GM18870 (cell line): Measurements from ENCODE around the gene ANTKMT.

Source experiments
- ATAC-seq: cut with Tn5 transposase; IDR thresholded peaks from one replicate; pipeline ENCODE4 v1.9.1; 2021; ENCODE audit warnings: moderate library complexity; ENCODE audit not compliant: unreplicated experiment

Gene ANTKMT

DNA sequence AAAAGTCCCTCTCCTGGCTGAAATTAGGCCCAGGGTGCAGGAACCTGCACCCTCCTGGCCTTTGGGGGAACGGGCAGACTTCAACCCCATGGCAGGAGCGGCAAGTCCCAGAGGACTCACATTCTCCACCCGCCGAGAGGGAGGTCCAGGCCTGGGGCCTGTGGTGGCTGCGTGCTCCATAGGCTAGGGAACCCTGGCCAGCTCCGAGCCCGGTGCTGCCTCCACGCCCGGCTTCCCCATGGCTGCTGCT lies 5.2 kb downstream of the ANTKMT start:
- no peak for ATAC-seq

DNA sequence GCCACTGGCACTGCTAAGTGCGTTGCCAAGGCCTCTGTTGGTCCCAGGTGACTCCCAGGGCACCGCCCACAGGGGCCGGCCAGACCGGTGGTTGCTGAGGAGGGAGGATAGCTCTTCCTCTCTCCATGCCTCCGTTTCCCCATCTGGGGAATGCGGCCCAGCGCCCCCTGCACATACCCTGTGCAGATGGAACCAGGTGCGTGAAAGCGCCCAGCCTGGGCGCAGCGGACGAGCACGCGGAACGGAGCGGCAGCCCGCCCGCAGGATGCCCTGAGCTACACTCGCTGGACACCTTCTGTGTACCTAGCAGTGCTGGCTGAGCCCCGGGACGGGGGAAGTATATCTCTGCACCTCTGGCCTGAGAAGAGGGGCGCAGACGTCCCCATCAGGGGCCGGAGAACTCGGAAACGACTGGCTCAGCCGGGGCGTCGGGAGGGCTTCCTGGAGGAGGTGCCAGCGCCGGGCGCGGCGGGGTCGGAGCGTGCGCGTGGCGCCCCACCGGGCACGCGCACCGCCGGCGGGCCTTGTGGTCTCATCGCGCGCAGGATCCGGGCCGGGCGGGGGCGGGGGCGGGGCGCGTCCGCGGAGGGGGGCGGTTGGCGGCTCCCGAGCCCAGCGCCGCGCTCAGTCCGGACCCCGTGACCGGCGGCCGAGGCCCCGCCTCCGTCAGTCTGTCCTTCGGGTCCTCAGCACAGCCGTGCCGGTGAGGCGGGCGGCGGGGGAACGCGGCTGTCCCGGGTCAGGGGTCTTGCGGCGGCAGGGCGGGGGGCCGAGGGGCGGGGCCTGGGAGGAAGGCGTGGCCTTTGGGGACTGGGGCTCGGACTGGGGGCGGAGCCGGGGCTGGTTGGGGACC lies 5.7 kb downstream of the ANTKMT start, which contains the start of the genes CCDC78 and HAGHL:
Gene CCDC78, minus strand, starts transcription at position 6 of the 853 bp plus-strand sequence. CDS start 76 bp downstream, outside the sequence.
Gene HAGHL, plus strand, starts transcription at position 669 of the 853 bp plus-strand sequence. CDS start 404 bp downstream, outside the sequence.
- no peak for ATAC-seq

DNA sequence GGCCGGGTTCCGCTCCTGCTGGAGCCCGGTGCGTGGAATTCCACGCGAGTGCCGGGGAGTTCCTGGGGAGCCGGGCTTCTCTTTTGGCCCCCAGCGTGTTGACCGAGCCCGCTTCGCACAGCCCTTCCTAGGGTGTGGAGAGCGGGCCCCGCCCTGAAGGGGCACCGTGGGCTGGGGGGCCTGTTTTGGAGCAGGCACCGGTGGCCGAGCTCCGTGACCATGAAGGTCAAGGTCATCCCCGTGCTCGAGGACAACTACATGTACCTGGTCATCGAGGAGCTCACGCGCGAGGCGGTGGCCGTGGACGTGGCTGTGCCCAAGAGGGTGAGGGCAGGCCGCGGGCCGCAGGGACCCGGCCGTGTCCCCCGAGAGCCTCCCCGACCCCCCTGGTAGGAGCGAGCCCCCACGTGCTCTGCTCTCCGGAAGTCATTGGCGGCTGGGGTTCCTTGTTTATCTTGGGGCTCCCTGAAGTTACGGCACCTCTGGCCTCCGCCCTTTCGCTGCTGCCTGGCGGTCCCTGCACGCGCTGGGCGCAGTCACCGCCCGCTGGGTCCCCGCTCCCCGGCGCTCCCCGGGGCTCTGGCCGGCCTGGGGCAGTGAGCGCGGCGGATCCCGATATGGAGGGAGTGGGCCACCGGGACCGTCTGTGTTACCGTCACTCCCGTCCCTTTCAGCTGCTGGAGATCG lies 6.5 kb downstream of the ANTKMT start:
- no peak for ATAC-seq

DNA sequence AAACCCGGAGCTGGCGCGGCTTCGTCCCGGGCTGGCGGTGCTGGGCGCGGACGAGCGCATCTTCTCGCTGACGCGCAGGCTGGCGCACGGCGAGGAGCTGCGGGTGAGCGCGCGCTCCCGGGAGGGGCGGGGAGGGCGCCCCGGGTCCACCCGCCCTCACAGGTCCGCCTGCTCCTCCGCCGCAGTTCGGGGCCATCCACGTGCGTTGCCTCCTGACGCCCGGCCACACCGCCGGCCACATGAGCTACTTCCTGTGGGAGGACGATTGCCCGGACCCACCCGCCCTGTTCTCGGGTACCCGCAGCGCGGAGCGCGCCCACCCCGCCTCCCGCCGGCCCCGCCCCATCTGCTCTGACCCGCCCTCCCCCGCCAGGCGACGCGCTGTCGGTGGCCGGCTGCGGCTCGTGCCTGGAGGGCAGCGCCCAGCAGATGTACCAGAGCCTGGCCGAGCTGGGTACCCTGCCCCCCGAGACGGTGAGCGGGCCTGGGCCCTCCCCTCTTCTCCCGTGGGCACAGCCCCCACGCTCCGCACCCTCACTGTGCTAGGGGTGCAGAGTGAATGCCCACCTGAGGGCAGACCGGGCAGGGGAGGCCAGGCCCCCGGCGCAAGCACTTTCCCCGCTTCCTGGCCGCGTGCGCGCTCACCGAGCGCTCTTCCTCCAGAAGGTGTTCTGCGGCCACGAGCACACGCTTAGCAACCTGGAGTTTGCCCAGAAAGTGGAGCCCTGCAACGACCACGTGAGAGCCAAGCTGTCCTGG lies 7.4 kb downstream of the ANTKMT start:
- ATAC-seq, result no peak

DNA sequence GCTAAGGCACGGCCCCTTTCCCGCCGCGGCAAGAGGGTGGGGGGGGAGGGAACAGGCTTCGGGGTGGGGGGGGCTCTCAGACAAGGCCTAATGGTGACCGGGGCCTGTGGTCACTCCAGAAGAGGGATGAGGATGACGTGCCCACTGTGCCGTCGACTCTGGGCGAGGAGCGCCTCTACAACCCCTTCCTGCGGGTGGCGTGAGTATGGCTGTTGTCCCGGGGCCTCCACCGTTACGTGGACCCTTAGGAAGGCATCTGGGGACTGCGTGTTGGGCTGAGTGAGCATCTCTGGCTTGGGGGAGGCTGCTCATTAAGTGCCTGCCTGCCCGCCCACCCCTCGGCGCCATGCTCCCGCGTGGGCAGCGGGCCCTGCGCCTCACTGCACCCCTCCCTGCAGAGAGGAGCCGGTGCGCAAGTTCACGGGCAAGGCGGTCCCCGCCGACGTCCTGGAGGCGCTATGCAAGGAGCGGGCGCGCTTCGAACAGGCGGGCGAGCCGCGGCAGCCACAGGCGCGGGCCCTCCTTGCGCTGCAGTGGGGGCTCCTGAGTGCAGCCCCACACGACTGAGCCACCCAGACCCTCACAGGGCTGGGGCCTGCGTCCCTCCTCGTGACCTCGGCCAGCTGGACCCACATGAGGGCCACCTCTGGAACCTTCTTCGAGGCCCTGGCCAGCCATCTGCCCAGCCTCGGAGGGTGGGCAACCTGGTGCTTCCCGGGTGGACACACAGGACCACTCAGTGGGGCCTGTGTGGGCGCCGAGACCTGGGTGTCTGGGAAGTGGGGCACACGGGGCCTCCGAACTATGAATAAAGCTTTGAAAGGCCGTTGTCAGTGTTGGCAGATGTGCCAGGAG lies 8.2 kb downstream of the ANTKMT start:
- ATAC-seq, result no peak

DNA sequence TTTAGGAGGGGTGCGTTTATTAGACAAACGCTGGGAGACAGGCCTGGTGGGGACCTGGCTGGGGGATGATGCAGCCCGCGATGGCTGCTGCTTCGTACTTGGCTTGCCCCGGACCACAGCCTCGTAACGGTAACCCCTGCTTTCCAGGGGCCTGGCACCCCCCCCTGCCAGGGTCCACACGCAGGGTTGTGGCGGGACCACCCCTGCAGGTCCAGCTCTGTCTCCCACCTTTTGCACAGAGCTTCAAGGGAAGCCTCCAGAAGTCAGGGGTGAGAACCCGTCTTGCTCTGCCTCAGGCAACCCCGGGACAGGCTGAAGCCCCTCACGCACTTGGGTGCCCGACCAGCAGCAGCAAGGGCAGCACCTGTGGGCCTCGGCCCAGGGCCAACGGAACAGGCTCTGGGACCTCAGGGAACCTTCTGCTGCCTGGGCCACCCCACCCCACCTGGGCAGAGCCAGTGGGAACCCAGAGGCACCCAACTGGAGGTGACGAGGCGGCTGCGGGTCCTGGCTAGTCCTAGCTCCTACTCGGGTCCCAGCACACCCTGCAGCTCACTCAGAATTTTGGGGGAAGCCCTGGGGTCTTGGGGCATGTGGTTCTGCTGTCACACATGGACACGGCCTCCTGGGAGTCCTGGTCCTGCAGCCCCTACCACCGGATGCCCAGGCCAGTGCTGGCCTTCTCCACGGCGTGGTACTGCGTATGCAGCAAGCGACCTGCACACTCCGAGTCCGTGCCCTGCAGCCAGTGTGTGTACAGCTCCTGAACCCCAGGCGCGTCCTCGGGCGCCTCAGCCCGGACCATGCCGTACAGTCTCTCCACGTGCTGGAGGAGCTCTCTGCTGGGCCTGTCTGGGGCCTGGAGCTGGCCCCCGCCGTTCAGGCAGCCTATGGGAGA lies 9.1 kb downstream of the ANTKMT start:
- ATAC-seq, result no peak

DNA sequence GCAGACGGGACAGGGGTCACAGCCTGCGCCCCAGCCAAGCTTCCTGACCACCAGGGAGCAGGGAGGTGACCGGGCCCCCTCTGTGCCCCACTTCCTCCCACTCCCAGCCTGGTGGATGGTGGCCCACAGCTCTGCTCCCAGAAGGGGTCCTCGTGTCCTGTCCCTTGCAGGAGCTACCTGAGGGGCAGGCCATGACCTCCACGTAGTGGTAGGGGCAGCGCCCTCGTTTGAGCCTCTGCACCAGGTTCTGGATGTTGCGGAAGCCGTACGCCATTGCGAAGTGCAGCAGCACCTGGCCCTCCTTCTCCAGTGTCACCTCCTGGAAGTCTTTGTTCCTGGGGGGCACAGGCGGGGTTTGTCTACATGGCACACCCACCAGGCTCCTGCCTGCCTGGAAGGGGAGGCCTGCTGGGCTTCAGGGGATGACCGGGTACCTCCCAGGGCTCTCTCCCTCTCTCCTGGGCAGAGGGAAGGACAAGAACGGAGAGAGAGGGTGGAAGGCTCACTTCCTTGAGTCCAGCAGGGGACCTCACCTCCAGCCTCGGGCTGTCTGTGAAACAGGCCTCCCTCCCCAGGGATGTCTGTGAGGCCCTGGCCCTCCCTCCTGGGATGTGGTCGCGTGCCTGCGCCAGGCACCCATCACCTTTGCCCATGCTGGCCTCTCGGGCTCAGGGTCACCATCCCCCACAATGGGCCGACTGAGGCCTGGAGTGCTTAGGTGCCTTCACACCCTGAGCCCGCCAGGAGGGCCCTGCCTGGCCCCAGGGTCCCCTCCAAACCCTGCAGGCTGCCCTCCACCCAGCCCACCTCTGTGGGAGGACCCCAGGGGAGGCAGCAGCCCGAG lies 9.9 kb downstream of the ANTKMT start:
- no peak for ATAC-seq

DNA sequence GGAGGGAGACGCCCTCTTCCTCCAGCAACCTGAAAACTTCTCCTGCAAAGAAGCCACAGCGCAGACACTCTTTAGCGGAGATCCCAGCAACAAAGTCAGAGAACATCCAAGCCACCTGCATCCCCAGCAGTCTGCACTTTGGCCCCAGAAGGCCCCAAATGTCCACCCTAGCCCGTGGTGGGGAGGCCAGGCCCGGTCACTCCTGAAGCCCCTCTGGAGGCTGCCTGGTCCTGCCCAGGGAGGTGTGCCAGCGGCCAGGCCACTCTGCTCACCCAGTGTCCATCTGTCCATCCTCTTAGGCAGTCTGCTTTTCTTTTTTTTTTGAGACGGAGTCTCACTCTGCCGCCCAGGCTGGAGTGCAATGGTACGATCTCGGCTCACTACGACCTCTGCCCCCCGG lies 11.4 kb downstream of the ANTKMT start:
- ATAC-seq, result no peak

DNA sequence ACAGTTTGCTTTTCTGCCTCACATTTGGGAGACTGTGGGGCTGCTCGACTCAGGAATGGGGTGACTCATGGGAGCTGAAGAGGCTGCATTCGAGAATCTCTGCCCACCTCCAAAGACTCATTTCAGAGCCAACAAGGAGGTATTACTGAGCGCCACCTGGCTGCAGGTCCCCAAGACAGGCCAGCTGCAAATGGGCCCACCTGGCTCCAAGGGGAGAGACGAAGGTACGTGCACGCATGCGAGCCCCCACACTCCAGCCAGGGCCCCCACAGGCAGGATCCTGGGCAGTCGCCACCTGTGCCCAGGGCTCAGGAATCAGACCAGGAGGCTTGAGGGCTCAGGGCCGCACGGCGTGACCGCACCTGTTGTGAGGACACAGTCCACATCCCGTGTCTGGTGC lies 12.0 kb downstream of the ANTKMT start:
- ATAC-seq, result no peak

DNA sequence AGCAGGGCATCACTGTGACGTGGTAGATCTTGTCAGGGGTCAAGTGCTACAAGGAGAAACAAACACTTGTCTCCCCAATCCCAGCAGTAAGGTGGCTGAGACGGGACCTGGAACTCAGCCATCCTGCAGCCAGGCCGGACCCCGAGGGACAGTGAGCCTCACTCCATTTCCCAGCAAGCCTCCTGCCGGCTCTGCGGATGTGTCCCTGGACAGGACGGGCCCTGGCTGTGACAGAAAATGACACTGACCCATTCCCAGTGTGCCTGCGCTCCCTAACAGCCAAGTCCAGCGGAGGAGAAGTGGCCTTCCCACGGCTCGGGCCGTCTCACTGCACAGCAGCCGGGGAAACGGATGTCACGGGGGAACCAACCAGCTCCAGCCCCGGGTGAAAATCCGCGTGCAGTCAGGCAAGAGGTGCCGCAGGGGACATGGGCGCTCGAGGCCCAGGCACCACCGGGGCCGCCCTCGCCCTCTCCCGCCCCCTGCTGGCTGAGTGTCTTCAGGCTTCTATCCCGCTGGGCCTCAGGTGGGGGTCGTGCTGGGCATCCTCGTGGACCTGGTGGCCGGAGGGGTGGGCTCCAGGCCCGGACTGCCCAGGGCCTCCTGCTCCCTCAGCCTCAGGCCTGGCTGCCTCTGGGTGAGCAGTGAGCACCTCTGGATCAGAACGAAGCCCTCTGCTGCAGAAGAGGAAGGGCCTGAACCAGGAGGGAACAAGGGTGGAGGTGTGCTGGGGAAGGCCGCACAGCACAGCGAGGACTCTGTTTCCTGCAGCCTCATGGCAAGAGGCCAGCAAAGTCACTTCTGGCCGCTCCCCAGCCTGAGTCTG lies 12.6 kb downstream of the ANTKMT start:
- no peak for ATAC-seq

DNA sequence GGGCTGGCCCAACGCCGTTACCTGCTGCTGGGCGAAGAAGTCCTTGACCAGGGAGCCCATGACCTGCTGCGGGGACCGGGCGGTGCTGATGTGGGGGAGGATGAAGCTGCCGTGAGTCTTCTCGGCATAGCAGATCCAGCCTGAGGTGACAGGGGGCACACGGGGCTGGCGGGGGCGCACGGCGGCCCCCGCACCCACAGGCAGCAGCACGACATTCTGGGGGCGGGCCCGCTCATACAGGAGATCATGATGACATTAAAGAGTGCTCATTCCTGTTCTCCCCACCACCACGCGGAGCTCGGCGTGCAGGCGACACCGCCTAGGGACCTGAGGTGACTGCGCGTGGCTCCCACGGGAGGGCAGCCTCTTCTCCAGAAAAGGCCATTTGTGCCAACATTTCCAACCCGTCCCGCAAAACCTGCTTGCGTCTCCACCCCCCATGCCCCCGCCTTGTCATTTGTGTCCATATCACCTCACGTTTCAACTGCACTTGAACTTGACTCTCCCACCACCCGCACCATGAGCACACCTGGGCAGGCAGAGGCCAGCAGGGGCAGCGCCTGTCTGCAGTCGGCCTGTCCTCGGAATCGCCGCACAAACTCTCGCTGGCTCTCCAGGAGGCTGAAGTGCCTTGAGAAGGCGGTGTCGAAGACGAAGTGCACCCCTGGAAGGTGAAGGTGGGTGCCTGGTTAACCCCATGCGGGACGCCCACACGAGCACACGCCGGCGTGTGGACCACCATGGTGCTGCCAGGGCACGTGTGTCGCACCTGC lies 13.4 kb downstream of the ANTKMT start:
- no peak for ATAC-seq

DNA sequence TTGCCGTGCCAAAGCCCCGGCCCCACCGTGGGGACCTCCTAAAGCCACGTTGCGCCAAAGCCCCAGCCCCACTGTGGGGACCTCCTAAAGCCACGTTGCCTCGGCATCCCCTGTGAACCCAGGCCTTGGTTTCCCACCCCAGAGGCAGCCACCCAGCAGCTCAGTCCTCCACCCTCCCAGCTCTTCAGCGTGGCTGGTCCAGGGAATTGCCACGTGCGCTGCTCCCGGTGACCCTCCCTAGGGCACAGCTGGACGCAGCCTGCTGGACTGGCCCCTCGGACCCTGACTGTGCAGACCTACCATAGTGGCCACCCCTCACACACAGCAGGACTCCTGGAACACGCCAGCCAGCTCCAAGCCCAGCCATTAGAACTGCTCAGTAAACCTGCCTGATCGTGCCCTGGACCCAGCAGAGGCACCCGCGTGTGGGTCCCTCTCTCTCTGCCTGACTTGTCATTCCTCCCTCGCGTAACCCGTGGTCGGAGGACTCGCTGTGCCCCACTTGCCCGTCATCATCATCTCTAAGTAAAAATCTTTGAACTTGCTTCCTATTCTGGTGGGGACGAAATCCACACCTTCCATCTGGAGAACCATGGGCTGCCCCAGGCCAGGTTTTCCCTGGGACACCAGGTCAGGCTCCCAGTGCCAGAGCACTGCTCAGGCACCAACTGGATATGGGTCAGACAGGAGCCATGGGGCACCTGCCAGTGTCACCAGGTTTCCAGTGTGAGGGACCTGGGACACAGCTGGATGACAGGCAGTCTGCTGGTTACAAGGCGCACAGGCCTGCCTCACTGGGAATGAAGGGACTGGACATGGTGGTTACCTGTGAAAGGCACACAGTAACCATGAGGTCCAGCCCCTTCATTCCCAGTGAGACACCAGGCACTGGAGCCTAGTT lies 14.3 kb downstream of the ANTKMT start:
- no peak for ATAC-seq

DNA sequence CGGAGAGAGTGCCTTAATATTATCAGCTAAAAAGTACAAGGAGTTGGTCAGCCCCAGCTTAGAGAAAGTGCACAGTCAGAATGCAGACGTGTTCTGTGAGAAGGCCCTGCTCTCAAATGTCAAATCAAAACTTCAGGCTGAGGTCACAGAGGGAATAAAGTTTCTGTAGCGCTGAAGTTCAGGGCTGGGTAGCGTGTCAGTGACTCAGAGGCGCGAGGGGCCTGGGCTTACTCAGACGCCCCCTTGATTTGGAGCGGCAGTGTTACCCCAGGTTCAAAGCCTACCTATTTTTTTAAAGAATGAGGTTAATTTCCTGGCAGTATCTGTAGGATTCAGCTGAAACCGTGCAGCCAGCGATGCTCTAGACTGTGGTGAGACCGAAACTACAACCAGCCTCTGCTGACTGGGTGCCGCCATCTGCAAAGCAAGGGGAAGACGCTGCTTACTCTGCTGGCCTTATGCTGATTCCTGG lies 15.1 kb downstream of the ANTKMT start:
- ATAC-seq, result no peak

DNA sequence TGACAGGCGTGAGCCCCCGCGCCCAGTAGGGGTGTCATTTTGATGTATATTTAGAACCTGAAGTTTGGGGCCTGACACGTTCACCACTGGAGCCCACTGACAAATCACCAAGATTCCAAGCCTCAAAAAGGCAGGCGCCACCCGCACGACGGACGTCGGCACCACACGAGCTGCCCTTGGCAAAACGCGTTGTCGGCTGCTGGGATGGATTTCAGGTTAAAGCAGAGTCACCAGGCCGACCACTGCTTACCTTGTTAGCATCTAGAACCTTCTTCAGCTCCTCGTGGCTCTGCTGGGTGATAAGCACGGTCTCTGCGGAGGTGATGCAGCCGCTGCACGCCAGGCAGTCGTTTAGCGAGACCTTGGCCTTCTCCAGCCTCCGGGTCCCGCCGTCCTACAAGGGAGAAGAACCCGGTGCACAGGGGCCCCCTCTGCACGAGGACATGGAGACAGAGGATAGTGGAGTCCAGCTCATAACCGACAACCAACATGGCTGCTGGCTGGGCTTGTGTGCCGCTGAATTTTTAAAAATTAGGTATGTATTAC lies 16.1 kb downstream of the ANTKMT start:
- ATAC-seq, result no peak

DNA sequence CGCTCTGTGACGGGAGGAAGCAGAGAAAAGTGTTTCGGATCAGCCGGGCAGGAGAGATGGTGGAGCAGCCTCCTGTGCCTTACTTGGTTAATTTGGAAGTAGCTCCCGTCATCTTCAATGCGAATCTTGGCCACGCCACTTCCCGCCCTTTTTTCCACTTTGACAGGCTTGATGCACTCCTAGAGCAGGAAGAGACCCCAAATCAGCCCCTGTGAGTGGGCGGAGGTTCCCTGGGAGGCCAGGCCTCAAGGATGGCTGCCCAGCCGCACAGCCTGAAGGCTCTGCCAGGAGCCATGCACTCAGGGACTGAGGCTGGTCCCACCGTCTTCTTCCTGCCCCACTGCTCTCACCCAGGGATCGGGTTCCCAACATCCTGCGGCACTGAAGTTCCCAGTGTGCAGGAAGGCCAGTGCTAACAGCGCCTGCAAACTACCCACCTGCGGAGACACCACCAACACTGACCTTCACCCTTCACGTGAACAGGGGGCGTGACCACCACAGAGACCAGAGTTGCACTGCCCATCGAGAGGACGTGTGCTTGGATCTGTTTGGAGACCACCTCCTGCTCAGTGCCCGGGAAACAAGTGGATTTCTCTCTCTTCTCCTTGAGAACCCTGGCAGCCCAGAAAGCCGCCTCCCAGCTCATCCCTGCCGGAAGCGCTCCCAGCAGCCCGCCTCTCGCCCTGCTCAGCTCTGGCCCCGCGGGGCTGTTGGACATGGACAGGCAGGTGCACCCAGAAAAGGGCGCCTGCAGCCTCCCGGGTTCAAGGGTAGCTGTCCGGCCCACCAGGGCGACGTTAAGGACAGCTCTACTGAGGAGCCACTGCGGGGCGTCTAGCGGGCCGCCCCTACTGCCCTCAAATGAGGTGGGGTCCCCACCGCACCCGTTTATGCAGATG lies 18.9 kb downstream of the ANTKMT start:
- ATAC-seq, result no peak
